ENCODE results near the gene ANKEF1.
"Not testable (repeated sequence)": the region's sequence is repeated elsewhere in the genome, so short reads cannot be mapped to it uniquely, and the experiment has no call there.

Gene ANKEF1

GRCh38 chr20:10014431-10014830 is 20.4 kb upstream of the ANKEF1 start:
- Histone ChIP-seq H3K4me3 (ENCODE audit: low read depth, low read length) (no peak overlapping the region), H3K27me3 (replicated peaks) (no peaks in the 10 kb centered on the region), H3K27ac (no peak overlapping the region), H3K36me3 (replicated peaks) (no peaks in the 10 kb centered on the region)
- no peak for DNase-seq
- in situ Hi-C loops (cut with HindIII; ENCODE audit: low pct_ligation_motif_present, low sequenced_read_pairs): no loop called here
- TF ChIP-seq, protein P1, sequence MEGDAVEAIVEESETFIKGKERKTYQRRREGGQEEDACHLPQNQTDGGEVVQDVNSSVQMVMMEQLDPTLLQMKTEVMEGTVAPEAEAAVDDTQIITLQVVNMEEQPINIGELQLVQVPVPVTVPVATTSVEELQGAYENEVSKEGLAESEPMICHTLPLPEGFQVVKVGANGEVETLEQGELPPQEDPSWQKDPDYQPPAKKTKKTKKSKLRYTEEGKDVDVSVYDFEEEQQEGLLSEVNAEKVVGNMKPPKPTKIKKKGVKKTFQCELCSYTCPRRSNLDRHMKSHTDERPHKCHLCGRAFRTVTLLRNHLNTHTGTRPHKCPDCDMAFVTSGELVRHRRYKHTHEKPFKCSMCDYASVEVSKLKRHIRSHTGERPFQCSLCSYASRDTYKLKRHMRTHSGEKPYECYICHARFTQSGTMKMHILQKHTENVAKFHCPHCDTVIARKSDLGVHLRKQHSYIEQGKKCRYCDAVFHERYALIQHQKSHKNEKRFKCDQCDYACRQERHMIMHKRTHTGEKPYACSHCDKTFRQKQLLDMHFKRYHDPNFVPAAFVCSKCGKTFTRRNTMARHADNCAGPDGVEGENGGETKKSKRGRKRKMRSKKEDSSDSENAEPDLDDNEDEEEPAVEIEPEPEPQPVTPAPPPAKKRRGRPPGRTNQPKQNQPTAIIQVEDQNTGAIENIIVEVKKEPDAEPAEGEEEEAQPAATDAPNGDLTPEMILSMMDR (IDR thresholded peaks at IDR 0.05; ENCODE audit: low read depth, low read length, missing control alignments): no peak

DNA sequence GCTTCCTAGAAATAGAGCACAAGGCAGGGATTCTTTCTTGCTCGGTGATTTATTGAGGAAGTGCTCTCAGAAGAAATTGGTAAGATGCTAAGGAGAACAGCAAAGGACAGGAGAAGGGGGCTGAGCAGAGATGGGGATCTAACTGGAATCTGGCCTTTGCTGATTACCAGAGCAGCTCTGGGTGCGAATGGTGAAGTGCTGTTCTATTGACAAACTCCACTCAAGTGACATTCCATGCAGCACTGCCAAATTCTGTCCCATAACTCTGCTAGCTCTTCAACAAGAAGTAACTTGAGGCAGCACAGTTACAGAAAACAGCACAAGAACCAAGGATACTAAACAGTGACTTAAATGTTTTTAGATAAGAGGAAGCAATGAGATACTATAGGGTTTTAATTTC is 13.8 kb upstream of the ANKEF1 start:
- in situ Hi-C loops (cut with HindIII; ENCODE audit: low pct_ligation_motif_present, low sequenced_read_pairs): no loop called here
- TF ChIP-seq, protein P1 (IDR thresholded peaks at IDR 0.05; ENCODE audit: low read depth, low read length, missing control alignments): no peak
- no peak for DNase-seq

GRCh38 chr20:10022625-10023024 is 12.2 kb upstream of the ANKEF1 start:
- in situ Hi-C loops (cut with HindIII; ENCODE audit: low pct_ligation_motif_present, low sequenced_read_pairs): no loop called here
- Histone ChIP-seq H3K27me3 (replicated peaks) (no peaks in the 10 kb centered on the region), H3K27ac (no peak overlapping the region), H3K4me3 (ENCODE audit: low read depth, low read length) (no peak overlapping the region), H3K36me3 (replicated peaks) (no peaks in the 10 kb centered on the region)
- no peak for DNase-seq
- TF ChIP-seq, protein P1 (IDR thresholded peaks at IDR 0.05; ENCODE audit: low read depth, low read length, missing control alignments): no peak

More for the DNA sequence above, 13.8 kb upstream of the ANKEF1 start:
- Histone ChIP-seq H3K36me3 (replicated peaks) (no peaks in the 10 kb centered on the region), H3K4me3 (ENCODE audit: low read depth, low read length) (no peak overlapping the region), H3K27me3 (replicated peaks) (no peaks in the 10 kb centered on the region), H3K27ac (no peak overlapping the region)

- Histone ChIP-seq H3K4me3 (ENCODE audit: low read depth, low read length) (no peak overlapping the region), H3K27ac (no peak overlapping the region), H3K27me3 (replicated peaks) (no peaks in the 10 kb centered on the region), H3K36me3 (replicated peaks) (no peaks in the 10 kb centered on the region)
- in situ Hi-C loops (cut with HindIII; ENCODE audit: low pct_ligation_motif_present, low sequenced_read_pairs): no loop called here
- TF ChIP-seq, protein P1 (IDR thresholded peaks at IDR 0.05; ENCODE audit: low read depth, low read length, missing control alignments): no peak
- no peak for DNase-seq
These were observed 10.9 kb upstream of the ANKEF1 start for GRCh38 chr20:10023911-10024310.

- not testable (repeated sequence) for DNase-seq
These were observed 3.2 kb upstream of the ANKEF1 start for GRCh38 chr20:10031451-10032215.

GRCh38 chr20:10032269-10032668 is 2.5 kb upstream of the ANKEF1 start:
- in situ Hi-C loops (cut with HindIII; ENCODE audit: low pct_ligation_motif_present, low sequenced_read_pairs); H3K27me3 ChIP-seq (replicated peaks); DNase-seq; H3K27ac ChIP-seq; H3K36me3 ChIP-seq (replicated peaks); H3K4me3 ChIP-seq (ENCODE audit: low read depth, low read length): not testable (repeated sequence)

More at GRCh38 chr20:10031451-10032215, 3.2 kb upstream of the ANKEF1 start:
- H3K4me3 ChIP-seq (ENCODE audit: low read depth, low read length); in situ Hi-C loops (cut with HindIII; ENCODE audit: low pct_ligation_motif_present, low sequenced_read_pairs); H3K27ac ChIP-seq; H3K36me3 ChIP-seq (replicated peaks); H3K27me3 ChIP-seq (replicated peaks): not testable (repeated sequence)
